ENCODE data around the gene HBA1.
"Not testable (repeated sequence)": the region's sequence is repeated elsewhere in the genome, so short reads cannot be mapped to it uniquely, and the experiment has no call there.

Gene HBA1

DNA sequence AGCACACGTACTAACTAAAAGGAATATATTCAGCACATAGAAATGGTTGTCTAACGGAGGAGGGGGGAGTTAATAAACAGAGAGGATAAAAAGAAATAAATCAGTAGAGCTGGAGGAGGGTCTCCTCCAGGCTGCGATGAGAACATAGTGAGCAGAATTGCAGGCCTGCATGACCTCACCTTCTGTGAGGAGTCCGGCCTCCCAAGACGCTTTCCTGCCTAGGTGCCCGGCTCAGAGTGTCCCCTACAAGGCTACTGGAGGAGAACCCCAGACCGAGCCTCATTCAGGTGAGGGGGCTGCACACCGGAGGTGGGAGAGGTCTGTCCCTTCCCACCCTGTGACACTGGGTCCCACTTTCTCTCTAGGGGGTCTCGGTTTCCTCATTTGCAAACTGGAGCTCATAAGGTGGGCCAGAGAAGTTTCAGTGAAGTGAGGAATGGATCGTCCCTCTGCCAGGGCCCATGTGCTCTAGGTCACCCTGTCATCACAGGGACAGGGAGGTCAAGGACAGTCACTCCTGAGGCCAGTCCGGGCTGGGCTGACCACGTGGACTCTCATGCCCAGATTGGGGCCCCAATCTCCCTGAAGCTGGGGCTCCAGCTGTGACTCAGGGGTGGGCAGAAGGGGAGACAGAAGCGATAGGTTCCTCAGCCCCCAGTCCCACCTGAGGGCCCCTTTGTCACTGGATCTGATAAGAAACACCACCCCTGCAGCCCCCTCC is 14.0 kb upstream of the HBA1 start:
- no peak for DNase-seq (ENCODE audit: extremely low read depth, low read depth)
- TF ChIP-seq, protein P1, sequence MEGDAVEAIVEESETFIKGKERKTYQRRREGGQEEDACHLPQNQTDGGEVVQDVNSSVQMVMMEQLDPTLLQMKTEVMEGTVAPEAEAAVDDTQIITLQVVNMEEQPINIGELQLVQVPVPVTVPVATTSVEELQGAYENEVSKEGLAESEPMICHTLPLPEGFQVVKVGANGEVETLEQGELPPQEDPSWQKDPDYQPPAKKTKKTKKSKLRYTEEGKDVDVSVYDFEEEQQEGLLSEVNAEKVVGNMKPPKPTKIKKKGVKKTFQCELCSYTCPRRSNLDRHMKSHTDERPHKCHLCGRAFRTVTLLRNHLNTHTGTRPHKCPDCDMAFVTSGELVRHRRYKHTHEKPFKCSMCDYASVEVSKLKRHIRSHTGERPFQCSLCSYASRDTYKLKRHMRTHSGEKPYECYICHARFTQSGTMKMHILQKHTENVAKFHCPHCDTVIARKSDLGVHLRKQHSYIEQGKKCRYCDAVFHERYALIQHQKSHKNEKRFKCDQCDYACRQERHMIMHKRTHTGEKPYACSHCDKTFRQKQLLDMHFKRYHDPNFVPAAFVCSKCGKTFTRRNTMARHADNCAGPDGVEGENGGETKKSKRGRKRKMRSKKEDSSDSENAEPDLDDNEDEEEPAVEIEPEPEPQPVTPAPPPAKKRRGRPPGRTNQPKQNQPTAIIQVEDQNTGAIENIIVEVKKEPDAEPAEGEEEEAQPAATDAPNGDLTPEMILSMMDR (IDR thresholded peaks at IDR 0.05; ENCODE audit: low read depth, low read length) = no peak

DNA sequence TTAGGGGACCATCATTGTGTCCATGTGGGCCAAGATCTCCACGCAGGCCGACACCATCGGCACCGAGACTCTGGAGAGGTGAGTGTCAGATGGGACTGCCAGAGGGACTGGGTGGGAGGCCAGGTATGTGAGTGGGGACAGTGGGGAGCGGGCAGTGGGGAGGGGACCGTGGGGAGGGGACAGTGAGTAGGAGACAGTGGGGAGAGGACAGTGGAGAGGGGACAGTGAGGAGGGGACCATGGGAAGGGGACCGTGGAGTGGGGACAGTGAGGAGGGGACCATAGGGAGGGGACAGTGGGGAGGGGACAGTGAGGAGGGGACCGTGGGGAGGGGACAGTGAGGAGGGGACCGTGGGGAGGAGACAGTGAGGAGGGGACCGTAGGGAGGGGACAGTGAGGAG is 13.3 kb upstream of the HBA1 start:
- DNase-seq (ENCODE audit: extremely low read depth, low read depth) = not testable (repeated sequence)

DNA sequence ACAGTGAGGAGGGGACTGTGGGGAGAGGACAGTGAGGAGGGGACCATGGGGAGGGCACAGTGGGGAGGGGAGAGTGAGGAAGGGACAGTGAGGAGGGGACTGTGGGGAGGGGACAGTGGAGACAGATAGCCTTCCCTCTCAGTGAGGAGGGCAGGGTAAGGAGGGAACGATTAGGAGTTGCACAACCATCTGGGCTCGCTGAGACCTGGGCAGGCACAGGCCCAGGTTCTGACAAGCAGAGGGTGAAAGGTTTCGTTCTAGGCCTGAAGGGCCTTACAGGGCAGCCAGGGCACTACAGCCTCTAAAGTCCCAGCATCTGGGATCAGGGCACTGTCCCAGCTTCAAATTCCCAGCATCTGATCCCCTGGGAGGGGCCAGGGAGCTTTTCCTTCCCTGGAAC is 12.8 kb upstream of the HBA1 start:
- not testable (repeated sequence) for DNase-seq (ENCODE audit: extremely low read depth, low read depth)

DNA sequence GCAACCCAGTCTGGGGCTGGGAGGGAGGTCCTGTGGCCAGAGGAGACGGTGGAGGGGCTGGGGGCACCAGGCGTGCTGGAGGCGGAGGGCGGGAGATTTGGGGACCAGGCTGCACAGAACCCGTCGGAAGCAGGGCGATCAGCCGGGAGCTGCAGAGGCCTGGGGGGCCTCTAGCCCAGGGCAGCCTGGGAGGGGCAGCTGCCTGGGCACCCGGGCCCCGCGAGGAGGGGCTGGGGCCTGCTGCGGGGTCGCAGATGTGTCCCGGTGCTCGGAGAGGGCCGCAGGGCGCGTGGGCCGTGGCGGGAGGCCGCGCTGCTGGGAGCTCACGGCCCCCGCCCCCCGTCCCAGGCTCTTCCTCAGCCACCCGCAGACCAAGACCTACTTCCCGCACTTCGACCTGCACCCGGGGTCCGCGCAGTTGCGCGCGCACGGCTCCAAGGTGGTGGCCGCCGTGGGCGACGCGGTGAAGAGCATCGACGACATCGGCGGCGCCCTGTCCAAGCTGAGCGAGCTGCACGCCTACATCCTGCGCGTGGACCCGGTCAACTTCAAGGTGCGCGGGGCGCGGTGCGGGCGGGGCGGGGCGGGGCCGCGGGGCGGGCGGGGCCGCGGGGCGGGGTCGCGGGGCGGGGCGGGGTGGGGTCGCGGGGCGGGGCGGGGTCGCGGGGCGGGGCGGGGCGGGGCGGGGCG is 12.2 kb upstream of the HBA1 start:
- not testable (repeated sequence) for DNase-seq (ENCODE audit: extremely low read depth, low read depth)

DNA sequence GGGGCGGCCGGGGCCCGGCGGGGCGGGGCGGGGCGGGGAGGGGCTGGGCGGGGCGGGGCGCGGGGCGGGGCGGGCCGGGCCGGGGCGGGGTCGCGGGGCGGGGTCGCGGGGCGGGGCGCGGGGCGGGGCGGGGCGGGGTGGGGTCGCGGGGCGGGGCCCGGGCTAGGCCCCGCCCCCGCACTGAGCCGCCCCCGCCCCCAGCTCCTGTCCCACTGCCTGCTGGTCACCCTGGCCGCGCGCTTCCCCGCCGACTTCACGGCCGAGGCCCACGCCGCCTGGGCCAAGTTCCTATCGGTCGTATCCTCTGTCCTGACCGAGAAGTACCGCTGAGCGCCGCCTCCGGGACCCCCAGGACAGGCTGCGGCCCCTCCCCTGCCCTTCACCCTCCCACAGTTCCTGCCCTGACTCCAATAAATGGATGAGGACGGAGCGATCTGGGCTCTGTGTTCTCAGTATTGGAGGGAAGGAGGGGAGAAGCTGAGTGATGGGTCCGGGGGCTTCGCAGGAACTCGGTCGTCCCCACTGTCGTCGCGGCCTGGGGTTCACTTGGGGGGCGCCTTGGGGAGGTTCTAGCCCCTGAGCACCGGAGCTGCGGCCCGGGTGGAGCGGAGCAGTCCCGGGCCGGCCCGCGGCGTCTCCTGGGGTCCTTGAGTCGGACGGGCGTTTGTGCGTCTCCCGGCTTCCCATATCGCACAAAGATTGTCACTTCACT is 11.5 kb upstream of the HBA1 start:
- no peak for DNase-seq (ENCODE audit: extremely low read depth, low read depth)
- TF ChIP-seq, protein P1 (IDR thresholded peaks at IDR 0.05; ENCODE audit: low read depth, low read length) = no peak

DNA sequence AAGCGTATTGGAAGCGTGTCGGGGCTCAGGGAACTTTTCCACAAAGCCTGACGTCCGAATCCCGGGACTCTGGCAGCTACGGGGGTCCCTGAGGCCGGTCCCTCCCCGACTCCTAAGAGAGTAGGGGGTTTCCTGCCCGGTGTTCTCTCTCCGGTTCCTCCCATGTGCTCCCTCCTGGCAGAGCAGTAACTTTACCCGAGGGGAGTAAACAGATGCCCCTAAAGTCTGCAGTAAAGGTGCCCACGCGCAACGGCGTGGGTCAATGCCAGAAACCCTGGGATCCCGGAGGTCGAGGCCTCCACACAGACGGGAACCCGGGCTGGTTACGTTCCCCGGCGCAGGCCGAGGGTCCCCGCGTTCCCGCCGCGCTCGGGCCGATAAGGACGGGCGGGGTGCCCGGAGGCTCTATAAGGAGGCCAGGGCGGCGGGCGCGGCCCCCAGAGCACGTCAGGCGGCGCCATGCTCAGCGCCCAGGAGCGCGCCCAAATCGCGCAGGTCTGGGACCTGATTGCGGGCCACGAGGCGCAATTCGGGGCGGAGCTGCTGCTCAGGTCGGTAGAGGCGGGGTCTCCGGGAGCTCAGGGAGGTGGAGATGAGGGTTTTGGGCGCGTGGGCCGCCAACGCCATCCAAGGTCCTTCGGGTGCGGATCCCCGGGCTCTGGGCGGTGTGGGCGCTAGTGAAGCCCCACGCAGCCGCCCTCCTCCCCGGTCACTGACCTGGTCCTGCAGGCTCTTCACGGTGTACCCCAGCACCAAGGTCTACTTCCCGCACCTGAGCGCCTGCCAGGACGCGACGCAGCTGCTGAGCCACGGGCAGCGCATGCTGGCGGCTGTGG is 10.7 kb upstream of the HBA1 start, which contains the start of gene HBM:
Gene HBM (plus strand): TSS at position 440 of the 836 bp plus-strand sequence. CDS start 20 bp downstream, at position 460.
- TF ChIP-seq, protein P1 (IDR thresholded peaks at IDR 0.05; ENCODE audit: low read depth, low read length) = no peak
- DNase-seq (ENCODE audit: extremely low read depth, low read depth) = no peak

DNA sequence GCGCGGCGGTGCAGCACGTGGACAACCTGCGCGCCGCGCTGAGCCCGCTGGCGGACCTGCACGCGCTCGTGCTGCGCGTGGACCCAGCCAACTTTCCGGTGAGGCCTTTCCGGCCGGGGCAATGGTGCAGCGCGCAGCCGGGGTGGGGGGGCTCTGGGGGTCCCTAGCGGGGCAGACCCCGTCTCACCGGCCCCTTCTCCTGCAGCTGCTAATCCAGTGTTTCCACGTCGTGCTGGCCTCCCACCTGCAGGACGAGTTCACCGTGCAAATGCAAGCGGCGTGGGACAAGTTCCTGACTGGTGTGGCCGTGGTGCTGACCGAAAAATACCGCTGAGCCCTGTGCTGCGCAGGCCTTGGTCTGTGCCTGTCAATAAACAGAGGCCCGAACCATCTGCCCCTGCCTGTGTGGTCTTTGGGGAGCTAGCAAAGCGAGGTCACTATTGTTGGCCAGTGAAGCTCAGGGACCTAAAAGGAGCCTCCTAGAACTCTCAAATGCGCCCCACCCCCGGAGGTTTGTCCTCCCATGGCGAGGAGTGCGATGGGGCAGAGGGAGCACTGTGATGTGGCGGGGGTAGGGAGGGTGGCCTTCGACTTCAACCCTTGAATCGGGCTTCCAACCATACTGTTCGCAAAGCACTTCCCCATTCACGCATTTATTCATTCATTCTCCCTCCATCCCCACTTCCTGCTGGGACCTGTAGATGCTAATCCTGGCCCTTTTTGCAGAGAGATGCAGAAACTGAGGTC is 9.9 kb upstream of the HBA1 start:
- TF ChIP-seq, protein P1 (IDR thresholded peaks at IDR 0.05; ENCODE audit: low read depth, low read length) = no peak
- DNase-seq (ENCODE audit: extremely low read depth, low read depth) = no peak

DNA sequence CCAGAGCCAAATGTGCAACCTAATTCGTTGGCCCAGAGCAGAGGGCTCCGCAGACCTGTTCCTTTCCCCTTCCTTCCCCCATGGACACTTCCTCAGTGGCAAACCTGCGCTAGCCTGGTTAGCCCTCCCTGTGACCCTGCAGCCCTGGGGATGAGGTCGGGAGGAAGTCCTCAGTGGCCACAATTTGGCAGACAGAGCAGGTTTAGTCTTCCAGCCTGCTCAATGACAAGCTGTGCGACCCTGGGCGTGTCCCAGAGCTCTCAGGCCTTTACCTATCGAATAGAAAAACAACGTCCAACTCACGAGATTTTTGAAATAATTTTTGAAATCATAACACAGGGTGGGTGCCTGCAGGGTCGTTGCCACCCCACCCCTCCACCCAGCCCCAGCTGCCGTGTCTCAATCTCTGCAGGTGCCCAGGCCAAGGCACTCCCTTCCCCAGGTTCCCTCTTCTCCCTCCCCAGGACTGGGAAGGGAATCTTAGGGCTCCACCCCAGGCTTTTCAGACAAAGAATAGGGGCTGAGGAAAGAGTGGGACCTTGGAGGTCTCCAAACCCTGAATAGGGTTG is 9.3 kb upstream of the HBA1 start:
- DNase-seq (ENCODE audit: extremely low read depth, low read depth) = no peak
- TF ChIP-seq, protein P1 (IDR thresholded peaks at IDR 0.05; ENCODE audit: low read depth, low read length) = no peak

All from AG09319 (cell line).